ENCODE data around the gene MMP28.

Gene MMP28

DNA sequence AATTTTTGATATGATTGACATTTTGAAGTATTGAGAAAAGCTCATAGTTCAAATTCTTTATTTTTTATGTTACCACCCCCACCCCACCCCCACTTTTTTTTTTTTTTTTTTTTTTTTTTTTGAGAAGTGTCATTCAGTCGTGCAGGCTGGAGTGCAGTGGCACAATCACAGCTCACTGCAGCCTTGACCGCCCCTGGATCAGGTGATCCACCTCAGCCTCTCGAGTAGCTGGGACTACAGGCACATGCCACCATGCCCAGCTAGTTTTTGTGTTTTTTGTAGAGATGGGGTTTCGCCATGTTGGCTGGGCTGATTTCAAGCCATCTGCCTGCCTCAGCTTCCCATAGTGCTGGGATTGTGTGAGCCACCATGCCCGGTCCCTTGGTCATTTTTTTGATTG is 21.3 kb upstream of the MMP28 start:
- TF ChIP-seq TCF12 (IDR thresholded peaks at IDR 0.05; ENCODE audit: low read depth), result no peak

- TF ChIP-seq RAD21 (IDR thresholded peaks at IDR 0.05; ENCODE audit: low read depth), result no peak
- TF ChIP-seq CREB1 (IDR thresholded peaks at IDR 0.05; ENCODE audit: low read depth), result no peak
- TF ChIP-seq YY1 (IDR thresholded peaks at IDR 0.05; ENCODE audit: low read depth), result no peak
- TF ChIP-seq, protein P1, sequence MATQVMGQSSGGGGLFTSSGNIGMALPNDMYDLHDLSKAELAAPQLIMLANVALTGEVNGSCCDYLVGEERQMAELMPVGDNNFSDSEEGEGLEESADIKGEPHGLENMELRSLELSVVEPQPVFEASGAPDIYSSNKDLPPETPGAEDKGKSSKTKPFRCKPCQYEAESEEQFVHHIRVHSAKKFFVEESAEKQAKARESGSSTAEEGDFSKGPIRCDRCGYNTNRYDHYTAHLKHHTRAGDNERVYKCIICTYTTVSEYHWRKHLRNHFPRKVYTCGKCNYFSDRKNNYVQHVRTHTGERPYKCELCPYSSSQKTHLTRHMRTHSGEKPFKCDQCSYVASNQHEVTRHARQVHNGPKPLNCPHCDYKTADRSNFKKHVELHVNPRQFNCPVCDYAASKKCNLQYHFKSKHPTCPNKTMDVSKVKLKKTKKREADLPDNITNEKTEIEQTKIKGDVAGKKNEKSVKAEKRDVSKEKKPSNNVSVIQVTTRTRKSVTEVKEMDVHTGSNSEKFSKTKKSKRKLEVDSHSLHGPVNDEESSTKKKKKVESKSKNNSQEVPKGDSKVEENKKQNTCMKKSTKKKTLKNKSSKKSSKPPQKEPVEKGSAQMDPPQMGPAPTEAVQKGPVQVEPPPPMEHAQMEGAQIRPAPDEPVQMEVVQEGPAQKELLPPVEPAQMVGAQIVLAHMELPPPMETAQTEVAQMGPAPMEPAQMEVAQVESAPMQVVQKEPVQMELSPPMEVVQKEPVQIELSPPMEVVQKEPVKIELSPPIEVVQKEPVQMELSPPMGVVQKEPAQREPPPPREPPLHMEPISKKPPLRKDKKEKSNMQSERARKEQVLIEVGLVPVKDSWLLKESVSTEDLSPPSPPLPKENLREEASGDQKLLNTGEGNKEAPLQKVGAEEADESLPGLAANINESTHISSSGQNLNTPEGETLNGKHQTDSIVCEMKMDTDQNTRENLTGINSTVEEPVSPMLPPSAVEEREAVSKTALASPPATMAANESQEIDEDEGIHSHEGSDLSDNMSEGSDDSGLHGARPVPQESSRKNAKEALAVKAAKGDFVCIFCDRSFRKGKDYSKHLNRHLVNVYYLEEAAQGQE (IDR thresholded peaks at IDR 0.05; ENCODE audit: low read depth), result no peak
- no peak for TF ChIP-seq EGR1 (IDR thresholded peaks at IDR 0.05)
- TF ChIP-seq EP300 (IDR thresholded peaks at IDR 0.05; ENCODE audit: borderline replicate concordance), result no peak
Measured at GRCh38 chr17:35812456-35812855, 17.0 kb upstream of the MMP28 start.

DNA sequence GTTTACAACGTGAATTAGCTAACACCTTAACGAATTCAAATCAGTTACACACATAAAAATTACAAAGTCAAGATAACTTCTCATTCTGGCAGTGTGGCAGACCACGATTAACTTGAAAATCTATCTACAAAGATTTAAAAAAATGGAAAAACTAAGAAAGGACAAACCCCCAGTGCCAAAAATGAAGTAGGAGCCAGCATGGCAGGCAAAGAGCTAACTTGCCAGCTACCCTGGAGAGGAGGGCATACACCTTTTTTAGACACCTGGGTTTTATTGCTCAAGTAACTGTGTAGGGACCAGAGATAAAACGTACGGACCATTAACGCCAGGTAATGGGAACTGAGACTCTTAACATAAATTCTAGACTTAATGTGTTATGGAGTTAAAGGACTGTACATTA is 16.3 kb upstream of the MMP28 start:
- TF ChIP-seq USF1 (IDR thresholded peaks at IDR 0.05) (no peak), NFIC (IDR thresholded peaks at IDR 0.05) (no peak), CREB1 (IDR thresholded peaks at IDR 0.05; ENCODE audit: low read depth) (no peak), EGR1 (IDR thresholded peaks at IDR 0.05) (no peak), RAD21 (IDR thresholded peaks at IDR 0.05; ENCODE audit: low read depth) (no peak)

DNA sequence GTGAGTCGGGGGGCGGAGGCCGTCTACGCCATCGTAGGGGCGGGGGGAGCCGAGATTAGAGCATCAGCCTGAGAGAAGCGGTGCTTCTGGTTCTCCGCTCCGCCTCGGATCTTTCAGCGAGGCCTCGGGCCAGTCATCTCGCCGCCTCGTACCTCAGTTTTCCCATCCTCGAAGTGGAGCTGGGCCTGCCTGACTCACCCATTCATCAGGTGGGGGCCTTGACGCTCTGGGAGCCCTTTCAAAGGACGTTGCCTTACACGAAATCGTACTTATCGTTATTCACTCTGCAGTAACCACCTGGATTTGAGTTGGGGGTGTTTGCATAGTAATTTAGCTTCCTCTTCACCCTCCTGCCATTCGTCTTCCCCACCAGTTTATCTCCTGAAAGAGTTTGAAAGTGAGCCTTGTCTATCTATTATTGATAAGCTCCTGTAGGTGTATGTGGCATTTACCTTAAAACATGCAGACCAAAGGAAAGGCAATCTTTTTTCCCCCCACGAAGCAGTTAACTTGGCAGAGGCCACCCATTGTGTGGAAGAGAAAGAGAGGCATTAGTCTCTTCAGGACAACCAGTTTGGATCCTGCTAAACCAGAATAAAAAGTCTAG is 14.5 kb upstream of the MMP28 start:
- TF ChIP-seq USF1 (IDR thresholded peaks at IDR 0.05) (no peak), YY1 (IDR thresholded peaks at IDR 0.05; ENCODE audit: low read depth) (no peak), FOXM1 (IDR thresholded peaks at IDR 0.05; ENCODE audit: borderline replicate concordance, low read depth) (no peak), NFIC (IDR thresholded peaks at IDR 0.05) (no peak), TCF12 (IDR thresholded peaks at IDR 0.05; ENCODE audit: low read depth) (no peak), TEAD4 (IDR thresholded peaks at IDR 0.05) (no peak), ZBTB7A (IDR thresholded peaks at IDR 0.05; ENCODE audit: low read depth) (no peak), CREB1 (IDR thresholded peaks at IDR 0.05; ENCODE audit: low read depth) (no peak), CEBPB (IDR thresholded peaks at IDR 0.05) (no peak), RAD21 (IDR thresholded peaks at IDR 0.05; ENCODE audit: low read depth) (no peak), TAF1 (IDR thresholded peaks at IDR 0.05; ENCODE audit: low read depth) (no peak), EGR1 (IDR thresholded peaks at IDR 0.05) (no peak), EP300 (IDR thresholded peaks at IDR 0.05; ENCODE audit: borderline replicate concordance) (no peak)
- TF ChIP-seq, protein P1 (IDR thresholded peaks at IDR 0.05; ENCODE audit: low read depth), result no peak
- TF ChIP-seq, protein P2, sequence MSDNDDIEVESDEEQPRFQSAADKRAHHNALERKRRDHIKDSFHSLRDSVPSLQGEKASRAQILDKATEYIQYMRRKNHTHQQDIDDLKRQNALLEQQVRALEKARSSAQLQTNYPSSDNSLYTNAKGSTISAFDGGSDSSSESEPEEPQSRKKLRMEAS (IDR thresholded peaks at IDR 0.05), result no peak

- no peak for TF ChIP-seq CEBPB (IDR thresholded peaks at IDR 0.05)
- no peak for TF ChIP-seq FOXM1 (IDR thresholded peaks at IDR 0.05; ENCODE audit: borderline replicate concordance, low read depth)
- TF ChIP-seq, protein P1 (IDR thresholded peaks at IDR 0.05; ENCODE audit: low read depth), result no peak
- peak; percentile 9; the same call in 1 of the 2 replicates for TF ChIP-seq TEAD4 (IDR thresholded peaks at IDR 0.05)
- no peak for TF ChIP-seq USF1 (IDR thresholded peaks at IDR 0.05)
- TF ChIP-seq ZBTB7A (IDR thresholded peaks at IDR 0.05; ENCODE audit: low read depth), result no peak
- no peak; the same call in none of the 2 replicates for TF ChIP-seq TCF12 (IDR thresholded peaks at IDR 0.05; ENCODE audit: low read depth)
- TF ChIP-seq YY1 (IDR thresholded peaks at IDR 0.05; ENCODE audit: low read depth), result peak; percentile 89
- TF ChIP-seq EP300 (IDR thresholded peaks at IDR 0.05; ENCODE audit: borderline replicate concordance), result peak; percentile 62
- peak; percentile 98 for TF ChIP-seq TAF1 (IDR thresholded peaks at IDR 0.05; ENCODE audit: low read depth)
- TF ChIP-seq, protein P2 (IDR thresholded peaks at IDR 0.05), result peak; percentile 45
- TF ChIP-seq RAD21 (IDR thresholded peaks at IDR 0.05; ENCODE audit: low read depth), result peak; percentile 43; the same call in 1 of the 2 replicates
- TF ChIP-seq NFIC (IDR thresholded peaks at IDR 0.05), result 0 out of 2 replicates have a peak, but pooled peaks have one; percentile 0
- TF ChIP-seq CREB1 (IDR thresholded peaks at IDR 0.05; ENCODE audit: low read depth), result 0 out of 2 replicates have a peak, but pooled peaks have one; percentile 31
- no peak for TF ChIP-seq EGR1 (IDR thresholded peaks at IDR 0.05)
Measured at GRCh38 chr17:35808962-35809854, 13.8 kb upstream of the MMP28 start, which contains the start of gene TAF15. TSS of gene TAF15 (plus strand) at chr17:35809484. CDS start at chr17:35809570, 86 bp downstream.
